Stimulated activated CD8-positive, alpha-beta memory T cell treated with anti-CD3 and anti-CD28 coated beads, Interleukin-7, amount 100 ng/mL, for 4 hours (primary cell): ENCODE measurements around the gene CAPZA2.
"Not testable (repeated sequence)": the region's sequence is repeated elsewhere in the genome, so short reads cannot be mapped to it uniquely, and the experiment has no call there.

Experiments used
- DNase-seq, 2 donors: peaks; one replicate each; pipeline ENCODE4 v3.0.0-alpha.2; 2020; ENCODE audit warnings: low read depth in 2 of 2

The CAPZA2 gene

GRCh38 chr7:116862234-116862950 lies at the start of gene CAPZA2:
Gene CAPZA2, plus strand, starts transcription at chr7:116862587. Its CDS starts 25 bp downstream, at chr7:116862612.
- DNase-seq: peak; percentile 83 to 93

- no peak for DNase-seq
Measured at GRCh38 chr7:116812860-116813259, 49.5 kb upstream of the CAPZA2 start.

- not testable (repeated sequence) for DNase-seq
Measured at GRCh38 chr7:116813371-116813770, 49.0 kb upstream of the CAPZA2 start.

- DNase-seq: no peak
Measured at GRCh38 chr7:116815041-116815440, 47.3 kb upstream of the CAPZA2 start.

GRCh38 chr7:116820149-116820548 lies 42.2 kb upstream of the CAPZA2 start:
- DNase-seq: no peak

GRCh38 chr7:116821647-116822046 lies 40.7 kb upstream of the CAPZA2 start:
- DNase-seq: not testable (repeated sequence)

GRCh38 chr7:116824449-116824848 lies 37.9 kb upstream of the CAPZA2 start:
- no peak for DNase-seq

GRCh38 chr7:116828281-116828680 lies 34.1 kb upstream of the CAPZA2 start:
- DNase-seq: no peak

GRCh38 chr7:116829041-116829440 lies 33.3 kb upstream of the CAPZA2 start:
- no peak for DNase-seq

- no peak for DNase-seq
Measured at GRCh38 chr7:116829493-116829892, 32.9 kb upstream of the CAPZA2 start.

GRCh38 chr7:116832692-116833091 lies 29.7 kb upstream of the CAPZA2 start:
- DNase-seq: no peak

- no peak for DNase-seq
Measured at GRCh38 chr7:116834815-116835504, 27.4 kb upstream of the CAPZA2 start.

- no peak for DNase-seq
Measured at GRCh38 chr7:116836048-116836447, 26.3 kb upstream of the CAPZA2 start.

- no peak for DNase-seq
Measured at GRCh38 chr7:116836911-116837310, 25.5 kb upstream of the CAPZA2 start.

- DNase-seq: no peak
Measured at GRCh38 chr7:116837586-116837985, 24.8 kb upstream of the CAPZA2 start.

GRCh38 chr7:116840256-116840655 lies 22.1 kb upstream of the CAPZA2 start:
- no peak for DNase-seq

GRCh38 chr7:116842371-116842770 lies 20.0 kb upstream of the CAPZA2 start:
- DNase-seq: no peak

- DNase-seq: no peak
Measured at GRCh38 chr7:116843378-116843777, 19.0 kb upstream of the CAPZA2 start.

- no peak for DNase-seq
Measured at GRCh38 chr7:116851175-116851574, 11.2 kb upstream of the CAPZA2 start.

- DNase-seq: no peak
Measured at GRCh38 chr7:116851671-116852070, 10.7 kb upstream of the CAPZA2 start.

GRCh38 chr7:116854132-116854531 lies 8.3 kb upstream of the CAPZA2 start:
- DNase-seq: no peak

- DNase-seq: no peak
Measured at GRCh38 chr7:116857052-116857451, 5.3 kb upstream of the CAPZA2 start.

- DNase-seq: no peak
Measured at GRCh38 chr7:116859323-116859722, 3.1 kb upstream of the CAPZA2 start.
